IgD-negative memory B cell (primary cell): ENCODE data around the gene ERC2. TPM values are rescaled to one million over a fixed set of nuclear protein-coding genes. Genes with fewer than 3 reads are reported as not detected.
"Not testable (repeated sequence)": the region's sequence is repeated elsewhere in the genome, so short reads cannot be mapped to it uniquely, and the experiment has no call there.

Experiments
- H3K27ac Mint-ChIP-seq, 3 donors: one replicate each; pipeline ENCODE4 v1.8.0; 2020 to 2022; ENCODE audit warnings: mild to moderate bottlenecking in 3 of 3, mixed read lengths in 3 of 3, moderate library complexity in 1 of 3
- H3K27me3 Mint-ChIP-seq: one replicate; pipeline ENCODE4 v1.8.0; 2021; ENCODE audit warnings: mixed read lengths
- H3K36me3 Mint-ChIP-seq: one replicate; pipeline ENCODE4 v1.8.0; 2020; ENCODE audit warnings: mild to moderate bottlenecking, mixed read lengths
- H3K4me1 Mint-ChIP-seq, 3 donors: one replicate each; pipeline ENCODE4 v1.8.0; 2020 to 2022; ENCODE audit warnings: mixed read lengths in 3 of 3, mild to moderate bottlenecking in 1 of 3
- H3K4me3 Mint-ChIP-seq, 4 donors: one replicate each; pipeline ENCODE4 v1.8.0; 2020 to 2022; ENCODE audit warnings: mild to moderate bottlenecking in 4 of 4, mixed read lengths in 4 of 4, moderate library complexity in 3 of 4
- H3K9me3 Mint-ChIP-seq, 3 donors: one replicate each; pipeline ENCODE4 v1.8.0; 2020 to 2021; ENCODE audit warnings: mixed read lengths in 3 of 3, mild to moderate bottlenecking in 1 of 3
- polyA plus RNA-seq: library from polyadenylated mRNA; unstranded; fragments of 300-500 nt; fragmentation: Illumina TruSeq; gene quantifications from one replicate; pipeline ENCODE4 v1.2.3, GENCODE V29; 2021

ERC2 gene
- polyA plus RNA-seq, 1 donor from 2014 or later, result not detected

GRCh38 chr3:56048946-56049345 lies 419.3 kb downstream of the ERC2 start:
- H3K4me3 Mint-ChIP-seq, result no peak overlapping the region
- H3K27me3 Mint-ChIP-seq, result peaks cover 4% of the 10 kb centered on the region
- H3K27ac Mint-ChIP-seq, result no peak overlapping the region
- H3K4me1 Mint-ChIP-seq, result no peaks in the 10 kb centered on the region
- no peaks in the 10 kb centered on the region for H3K9me3 Mint-ChIP-seq
- H3K36me3 Mint-ChIP-seq, result no peaks in the 10 kb centered on the region

GRCh38 chr3:56048331-56048730 lies 419.9 kb downstream of the ERC2 start:
- Mint-ChIP-seq H3K36me3 (no peaks in the 10 kb centered on the region), H3K27me3 (peaks cover 4% of the 10 kb centered on the region), H3K9me3 (no peaks in the 10 kb centered on the region), H3K4me3 (no peak overlapping the region), H3K4me1 (no peaks in the 10 kb centered on the region), H3K27ac (no peak overlapping the region)

GRCh38 chr3:56042326-56042951 lies 425.8 kb downstream of the ERC2 start:
- Mint-ChIP-seq H3K9me3 (peaks cover 4 to 10% (median 4%) of the 10 kb centered on the region in 3 donors), H3K4me3 (no peak overlapping the region), H3K4me1 (no peaks in the 10 kb centered on the region), H3K36me3 (no peaks in the 10 kb centered on the region), H3K27me3 (peaks cover 5% of the 10 kb centered on the region), H3K27ac (no peak overlapping the region)

- Mint-ChIP-seq H3K36me3 (no peaks in the 10 kb centered on the region), H3K27me3 (no peaks in the 10 kb centered on the region), H3K27ac (no peak overlapping the region), H3K4me3 (no peak overlapping the region), H3K4me1 (no peaks in the 10 kb centered on the region), H3K9me3 (peaks cover 0 to 3% (median 1%) of the 10 kb centered on the region in 3 donors)
These were observed 442.9 kb downstream of the ERC2 start for GRCh38 chr3:56025326-56025725.

- no peak overlapping the region for H3K27ac Mint-ChIP-seq
- no peaks in the 10 kb centered on the region for H3K4me1 Mint-ChIP-seq
- no peak overlapping the region for H3K4me3 Mint-ChIP-seq
- H3K27me3 Mint-ChIP-seq, result no peaks in the 10 kb centered on the region
- no peaks in the 10 kb centered on the region for H3K36me3 Mint-ChIP-seq
- peaks cover 0 to 3% (median 1%) of the 10 kb centered on the region in 3 donors for H3K9me3 Mint-ChIP-seq
These were observed 444.7 kb downstream of the ERC2 start for GRCh38 chr3:56023546-56023945.

GRCh38 chr3:56022619-56023018 lies 445.6 kb downstream of the ERC2 start:
- Mint-ChIP-seq H3K27ac (no peak overlapping the region), H3K4me1 (no peaks in the 10 kb centered on the region), H3K27me3 (no peaks in the 10 kb centered on the region), H3K4me3 (no peak overlapping the region), H3K36me3 (no peaks in the 10 kb centered on the region), H3K9me3 (peaks cover 0 to 3% (median 1%) of the 10 kb centered on the region in 3 donors)

GRCh38 chr3:56019490-56020146 lies 448.6 kb downstream of the ERC2 start:
- H3K27ac Mint-ChIP-seq, result no peak overlapping the region
- H3K4me1 Mint-ChIP-seq, result no peaks in the 10 kb centered on the region
- H3K9me3 Mint-ChIP-seq, result peaks cover 2 to 5% (median 3%) of the 10 kb centered on the region in 3 donors
- H3K27me3 Mint-ChIP-seq, result no peaks in the 10 kb centered on the region
- no peaks in the 10 kb centered on the region for H3K36me3 Mint-ChIP-seq
- H3K4me3 Mint-ChIP-seq, result no peak overlapping the region

- H3K4me1 Mint-ChIP-seq, H3K27ac Mint-ChIP-seq, H3K27me3 Mint-ChIP-seq, H3K4me3 Mint-ChIP-seq, H3K9me3 Mint-ChIP-seq, H3K36me3 Mint-ChIP-seq: not testable (repeated sequence)
These were observed 452.9 kb downstream of the ERC2 start for GRCh38 chr3:56015374-56015773.

- Mint-ChIP-seq H3K27me3 (no peaks in the 10 kb centered on the region), H3K4me1 (no peaks in the 10 kb centered on the region), H3K9me3 (peaks cover 2 to 8% (median 6%) of the 10 kb centered on the region in 3 donors), H3K27ac (no peak overlapping the region), H3K36me3 (no peaks in the 10 kb centered on the region), H3K4me3 (no peak overlapping the region)
These were observed 455.5 kb downstream of the ERC2 start for GRCh38 chr3:56012721-56013120.

GRCh38 chr3:56005196-56005805 lies 463.0 kb downstream of the ERC2 start:
- H3K4me1 Mint-ChIP-seq, result no peaks in the 10 kb centered on the region
- no peak overlapping the region for H3K27ac Mint-ChIP-seq
- H3K27me3 Mint-ChIP-seq, result no peaks in the 10 kb centered on the region
- H3K4me3 Mint-ChIP-seq, result no peak overlapping the region
- H3K9me3 Mint-ChIP-seq, result peaks cover 0 to 1% (median under 1%) of the 10 kb centered on the region in 3 donors
- no peaks in the 10 kb centered on the region for H3K36me3 Mint-ChIP-seq

GRCh38 chr3:56003129-56003528 lies 465.1 kb downstream of the ERC2 start:
- Mint-ChIP-seq H3K9me3 (peaks cover 0 to 1% (median 0%) of the 10 kb centered on the region in 3 donors), H3K4me3 (no peak overlapping the region), H3K4me1 (no peaks in the 10 kb centered on the region), H3K36me3 (no peaks in the 10 kb centered on the region), H3K27me3 (no peaks in the 10 kb centered on the region), H3K27ac (no peak overlapping the region)

- Mint-ChIP-seq H3K9me3 (peaks cover 0 to 1% (median 0%) of the 10 kb centered on the region in 3 donors), H3K4me1 (no peaks in the 10 kb centered on the region), H3K27ac (no peak overlapping the region), H3K36me3 (no peaks in the 10 kb centered on the region), H3K27me3 (no peaks in the 10 kb centered on the region), H3K4me3 (no peak overlapping the region)
These were observed 466.3 kb downstream of the ERC2 start for GRCh38 chr3:56001991-56002390.

GRCh38 chr3:56001537-56001936 lies 466.7 kb downstream of the ERC2 start:
- Mint-ChIP-seq H3K27me3 (no peaks in the 10 kb centered on the region), H3K9me3 (peaks cover 0 to 1% (median 0%) of the 10 kb centered on the region in 3 donors), H3K4me1 (no peaks in the 10 kb centered on the region), H3K36me3 (no peaks in the 10 kb centered on the region), H3K27ac (no peak overlapping the region), H3K4me3 (no peak overlapping the region)

- Mint-ChIP-seq H3K36me3 (no peaks in the 10 kb centered on the region), H3K4me1 (no peaks in the 10 kb centered on the region), H3K27ac (no peak overlapping the region), H3K9me3 (no peaks in the 10 kb centered on the region), H3K27me3 (peaks cover 2% of the 10 kb centered on the region), H3K4me3 (no peak overlapping the region)
These were observed 478.9 kb downstream of the ERC2 start for GRCh38 chr3:55989366-55989765.

GRCh38 chr3:55988905-55989304 lies 479.4 kb downstream of the ERC2 start:
- peaks cover 2% of the 10 kb centered on the region for H3K27me3 Mint-ChIP-seq
- no peaks in the 10 kb centered on the region for H3K36me3 Mint-ChIP-seq
- H3K4me3 Mint-ChIP-seq, result no peak overlapping the region
- no peaks in the 10 kb centered on the region for H3K9me3 Mint-ChIP-seq
- H3K27ac Mint-ChIP-seq, result no peak overlapping the region
- no peaks in the 10 kb centered on the region for H3K4me1 Mint-ChIP-seq

- no peaks in the 10 kb centered on the region for H3K9me3 Mint-ChIP-seq
These were observed 483.6 kb downstream of the ERC2 start for GRCh38 chr3:55984626-55985025.

More at GRCh38 chr3:55984626-55985025, 483.6 kb downstream of the ERC2 start:
- H3K36me3 Mint-ChIP-seq, result no peaks in the 10 kb centered on the region
- H3K4me3 Mint-ChIP-seq, result peak overlapping the region in 1 of 4 donors; percentile 5
- H3K4me1 Mint-ChIP-seq, result no peaks in the 10 kb centered on the region
- no peak overlapping the region for H3K27ac Mint-ChIP-seq
- H3K27me3 Mint-ChIP-seq, result no peaks in the 10 kb centered on the region
